ENCODE data around the gene KCTD2.

Gene KCTD2

DNA sequence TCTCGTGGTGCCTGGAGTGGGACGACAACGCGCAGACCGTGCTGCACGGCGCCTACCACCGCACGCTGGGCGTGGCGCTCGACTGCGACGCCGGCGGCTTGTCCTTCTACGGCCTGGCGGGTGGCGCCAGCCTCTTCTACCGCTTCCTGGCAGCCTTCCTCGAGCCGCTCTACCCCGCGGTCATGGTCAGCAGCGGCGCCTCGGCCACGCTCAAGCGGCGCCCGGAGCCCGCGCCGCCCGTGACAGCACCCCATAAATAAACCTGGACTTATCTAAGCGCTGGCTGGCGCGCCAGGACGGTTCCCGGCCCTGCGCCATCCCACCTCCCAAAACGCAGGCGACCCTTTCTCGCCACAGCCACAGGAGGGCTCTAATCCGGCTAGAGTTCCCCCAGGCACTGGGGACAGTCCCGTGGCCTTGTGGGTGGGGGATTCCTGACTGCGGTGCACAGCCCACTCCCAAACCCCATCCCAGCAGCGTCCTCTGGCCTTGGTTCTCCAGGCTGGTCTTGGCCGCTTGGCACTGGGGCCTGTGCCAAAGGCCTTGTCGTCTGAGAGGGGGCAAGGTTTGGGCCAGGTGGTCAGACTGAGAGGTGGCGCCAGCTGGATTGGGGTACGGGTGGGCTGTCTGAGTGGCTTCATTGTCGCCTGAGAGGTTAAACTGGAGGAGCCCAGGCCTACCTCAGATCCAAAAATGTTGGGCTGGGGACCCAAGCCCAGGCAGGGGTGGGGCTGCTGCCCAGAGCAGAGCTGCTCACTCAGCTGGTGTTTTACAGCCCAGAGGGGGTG, 30.7 kb downstream of the KCTD2 start:
- DNase-seq (ENCODE audit: low read depth), result peak; percentile 19

- DNase-seq (ENCODE audit: low read depth), result no peak
Observed at GRCh38 chr17:75078284-75079022, 31.4 kb downstream of the KCTD2 start.

- DNase-seq (ENCODE audit: low read depth), result no peak
Observed at GRCh38 chr17:75079023-75079373, 32.0 kb downstream of the KCTD2 start.

DNA sequence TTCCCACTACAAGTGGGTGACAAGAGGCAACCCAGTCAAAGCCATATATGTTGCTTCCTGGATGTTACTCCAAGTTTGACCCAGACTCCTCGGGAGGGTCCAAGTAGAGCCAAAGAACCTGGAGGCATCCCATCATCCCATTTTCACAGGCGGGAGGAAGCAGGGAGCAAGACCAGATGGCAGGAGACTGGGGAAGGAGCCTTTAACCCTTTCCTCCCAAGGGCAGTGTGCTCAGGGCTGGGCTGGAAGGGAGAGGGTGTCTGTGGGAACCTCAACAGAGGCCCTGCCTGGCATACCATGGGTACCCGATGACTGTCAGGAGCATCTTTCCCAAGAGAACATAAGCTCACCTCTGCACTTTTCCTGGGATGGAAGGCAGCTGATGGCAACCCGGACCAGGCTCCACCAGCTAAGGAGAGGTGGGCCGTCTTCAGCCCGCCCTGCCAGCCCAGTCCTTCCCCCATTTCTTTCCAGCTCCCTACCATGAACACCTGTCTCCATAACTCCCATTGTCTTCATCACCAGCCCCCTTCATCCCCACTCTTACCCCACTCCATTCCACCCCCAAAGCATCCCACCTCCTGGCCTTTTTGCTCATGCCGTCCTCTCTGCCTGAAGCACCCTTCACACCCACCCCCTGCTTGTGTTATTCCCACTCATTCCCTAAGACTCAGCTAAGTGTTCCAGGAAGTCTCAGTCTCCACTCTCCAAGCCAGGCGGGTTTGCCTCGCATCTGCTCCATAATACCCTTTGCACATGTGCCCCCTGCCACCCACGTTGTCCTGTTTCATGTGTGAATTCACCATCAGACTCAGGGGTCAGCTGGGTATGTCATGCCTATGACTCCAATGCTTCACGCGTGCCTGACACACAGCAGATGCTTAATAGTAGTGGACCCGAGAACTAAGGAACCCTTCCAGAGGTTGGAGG, 34.9 kb downstream of the KCTD2 start:
- DNase-seq (ENCODE audit: low read depth), result no peak

- no peak for DNase-seq (ENCODE audit: low read depth)
Observed at GRCh38 chr17:75082683-75083082, 35.7 kb downstream of the KCTD2 start.

DNA sequence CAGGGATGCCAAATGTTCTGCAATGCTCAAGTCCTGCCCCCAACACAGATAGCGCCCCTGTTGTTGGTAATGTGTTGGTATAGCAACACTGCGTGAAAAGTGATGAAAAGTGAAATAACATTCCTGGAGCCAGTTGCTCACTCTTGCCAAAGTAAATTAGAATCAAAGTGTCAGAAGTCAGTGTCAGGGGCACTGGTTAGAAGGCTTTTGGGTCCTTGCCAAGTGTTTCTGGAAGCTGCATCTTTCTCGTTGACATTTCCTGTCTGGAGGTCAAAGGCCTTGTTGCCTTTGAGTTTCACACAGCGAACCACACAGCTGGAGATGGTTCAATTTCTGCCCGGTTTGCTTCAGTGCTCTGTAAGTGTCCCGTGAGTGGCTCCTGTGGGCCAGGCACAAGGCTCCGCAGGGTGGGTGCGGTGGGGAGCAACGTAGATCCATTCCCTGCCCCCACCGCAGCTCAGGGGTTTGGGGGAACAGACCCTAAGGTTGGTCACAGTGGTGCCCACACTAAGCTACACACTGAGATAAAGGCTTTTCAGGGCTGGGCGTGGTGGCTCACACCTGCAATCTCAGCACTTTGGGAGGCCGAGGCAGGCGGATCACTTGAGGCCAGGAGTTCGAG, 37.1 kb downstream of the KCTD2 start:
- no peak for DNase-seq (ENCODE audit: low read depth)

DNA sequence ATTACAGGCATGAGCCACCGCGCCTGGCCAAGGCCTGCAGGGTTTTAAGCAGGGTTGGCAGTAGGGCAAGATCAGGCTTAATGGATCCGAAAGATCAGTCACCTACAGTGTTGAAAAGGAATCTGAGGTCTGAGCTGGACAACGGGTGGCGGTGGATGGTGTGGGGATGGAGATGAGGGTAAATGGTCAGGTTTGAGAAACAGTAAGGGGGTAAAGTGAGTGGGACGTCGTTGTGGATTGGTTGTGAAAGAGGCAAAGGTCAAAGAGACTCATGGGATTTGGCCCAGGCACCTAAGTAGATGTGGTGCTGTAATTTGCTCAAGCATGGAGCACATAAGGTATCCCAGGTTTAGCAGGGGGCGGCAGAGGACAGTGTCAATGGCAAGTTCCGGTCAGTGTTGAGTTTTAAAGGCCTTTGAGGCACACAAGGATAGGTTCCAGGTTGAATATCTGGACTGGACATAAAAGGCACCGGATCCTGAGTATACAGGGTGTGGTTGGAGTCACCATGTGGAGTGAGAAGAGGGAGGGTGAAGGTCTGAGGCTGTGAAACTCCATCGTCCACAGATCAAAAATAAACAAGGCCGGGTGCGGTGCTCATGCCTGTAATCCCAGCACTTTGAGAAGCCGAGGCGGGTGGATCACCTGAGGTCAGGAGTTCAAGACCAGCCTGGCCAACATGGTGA, 39.6 kb downstream of the KCTD2 start:
- no peak for DNase-seq (ENCODE audit: low read depth)

DNA sequence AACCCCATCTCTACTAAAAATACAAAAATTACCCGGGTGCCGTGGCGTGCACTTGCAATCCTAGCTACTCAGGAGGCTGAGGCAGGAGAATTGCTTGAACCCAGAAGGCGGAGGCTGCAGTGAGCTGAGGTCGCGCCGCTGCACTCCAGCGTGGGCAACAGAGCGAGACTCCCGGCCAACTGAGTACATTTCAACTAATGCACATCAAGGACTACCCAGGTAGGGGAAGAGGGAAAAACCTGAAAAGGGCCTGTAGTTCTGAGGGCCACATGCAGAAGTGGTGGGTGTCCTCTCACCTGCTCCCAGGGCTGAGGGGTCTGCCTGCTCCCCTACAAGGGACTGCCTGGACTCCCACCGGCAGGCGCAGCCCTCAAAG, 40.1 kb downstream of the KCTD2 start:
- no peak for DNase-seq (ENCODE audit: low read depth)

DNA sequence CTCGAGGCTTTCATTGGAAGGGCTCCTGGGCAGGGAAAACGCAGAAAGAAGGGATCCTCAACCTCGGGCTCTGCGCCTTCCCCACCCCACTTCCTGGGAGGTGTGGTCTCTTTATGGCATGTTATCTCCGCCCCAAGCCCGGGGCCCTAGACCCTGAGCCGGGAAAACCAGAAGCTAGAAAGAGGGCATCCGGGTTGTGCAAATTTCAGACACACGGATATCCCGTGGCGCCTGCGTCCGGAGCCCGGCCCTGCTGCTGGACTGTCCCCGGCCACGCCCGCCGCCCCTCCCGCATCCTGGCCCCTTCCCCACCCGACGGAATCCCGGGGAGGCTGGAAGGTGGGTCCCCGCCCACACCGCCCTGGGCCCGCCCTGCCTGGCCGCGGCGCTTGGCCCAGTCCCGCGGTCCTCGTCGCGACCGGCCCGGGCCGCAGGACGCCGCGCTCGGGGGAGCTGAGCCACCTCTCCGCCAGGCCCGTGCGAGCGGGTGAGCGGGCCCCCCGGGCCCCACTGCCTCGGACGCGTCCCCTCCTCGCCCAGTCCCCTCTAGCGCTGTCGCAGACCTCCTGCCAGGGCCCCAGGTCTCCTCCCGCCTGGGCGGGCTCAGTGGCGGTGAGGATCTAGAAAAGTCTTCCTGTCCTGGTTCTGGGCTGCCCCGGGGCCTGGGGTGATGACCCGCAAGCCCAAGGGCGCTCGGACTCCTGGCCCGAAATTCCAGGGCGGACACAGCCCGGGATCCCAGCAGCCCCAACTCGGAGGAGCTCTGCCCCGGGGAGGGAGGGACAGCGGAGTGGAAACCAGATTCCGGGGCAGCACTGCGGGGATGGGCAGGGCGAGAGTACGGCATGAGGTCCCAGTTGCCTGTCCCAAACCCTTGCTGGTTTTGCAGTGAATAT, 40.8 kb downstream of the KCTD2 start, which contains the start of gene SLC16A5:
TSS of gene SLC16A5 (plus strand) at position 397 of the 896 bp plus-strand sequence. CDS start 5,683 bp downstream, outside the sequence.
- no peak for DNase-seq (ENCODE audit: low read depth)

DNA sequence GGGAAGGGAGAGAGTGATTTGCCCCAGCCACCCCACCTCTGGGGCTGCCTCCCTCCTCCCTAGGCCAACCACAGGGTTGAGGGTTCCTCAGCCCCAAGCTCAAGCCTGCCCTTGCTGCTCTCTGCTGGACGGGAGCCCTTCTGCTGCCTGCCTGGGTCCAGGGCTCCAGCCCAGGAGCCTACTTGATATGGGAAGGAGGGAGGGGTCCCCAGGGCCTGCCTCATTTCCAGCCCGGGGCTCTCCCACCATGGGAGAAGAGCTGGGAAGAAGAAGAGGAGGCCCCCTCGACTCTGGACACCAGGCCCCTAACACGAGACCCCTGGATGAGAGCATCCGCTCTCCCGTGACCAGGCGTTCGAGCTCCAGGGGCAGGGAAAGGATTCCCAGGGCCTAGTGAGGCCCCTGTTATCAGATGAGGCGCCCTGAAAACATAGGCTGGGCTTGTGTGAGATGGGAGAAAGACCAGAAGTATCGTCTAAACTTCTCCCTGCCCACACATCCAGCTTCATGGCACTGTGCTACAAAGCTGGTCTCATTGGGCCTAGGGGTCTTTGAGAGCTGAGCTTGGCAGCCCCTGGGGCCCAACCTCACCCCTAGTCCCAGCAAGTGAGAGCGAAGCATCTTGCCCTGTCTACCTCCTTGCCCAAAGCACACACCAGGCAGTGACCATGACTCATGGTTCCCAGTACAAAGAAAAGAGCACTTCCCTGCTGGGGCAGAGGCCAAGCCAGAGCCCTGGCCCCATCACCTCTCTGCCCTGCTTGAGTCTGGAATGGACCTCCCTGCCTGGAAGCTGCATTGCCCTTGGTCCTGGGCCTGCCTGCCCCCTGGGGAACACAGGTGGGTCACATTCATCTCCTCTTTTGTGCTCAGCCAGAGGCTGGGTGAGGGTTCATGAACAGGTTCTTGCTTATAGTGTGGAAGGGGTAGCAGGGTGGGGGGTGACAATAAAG, 41.7 kb downstream of the KCTD2 start:
- no peak for DNase-seq (ENCODE audit: low read depth)

DNA sequence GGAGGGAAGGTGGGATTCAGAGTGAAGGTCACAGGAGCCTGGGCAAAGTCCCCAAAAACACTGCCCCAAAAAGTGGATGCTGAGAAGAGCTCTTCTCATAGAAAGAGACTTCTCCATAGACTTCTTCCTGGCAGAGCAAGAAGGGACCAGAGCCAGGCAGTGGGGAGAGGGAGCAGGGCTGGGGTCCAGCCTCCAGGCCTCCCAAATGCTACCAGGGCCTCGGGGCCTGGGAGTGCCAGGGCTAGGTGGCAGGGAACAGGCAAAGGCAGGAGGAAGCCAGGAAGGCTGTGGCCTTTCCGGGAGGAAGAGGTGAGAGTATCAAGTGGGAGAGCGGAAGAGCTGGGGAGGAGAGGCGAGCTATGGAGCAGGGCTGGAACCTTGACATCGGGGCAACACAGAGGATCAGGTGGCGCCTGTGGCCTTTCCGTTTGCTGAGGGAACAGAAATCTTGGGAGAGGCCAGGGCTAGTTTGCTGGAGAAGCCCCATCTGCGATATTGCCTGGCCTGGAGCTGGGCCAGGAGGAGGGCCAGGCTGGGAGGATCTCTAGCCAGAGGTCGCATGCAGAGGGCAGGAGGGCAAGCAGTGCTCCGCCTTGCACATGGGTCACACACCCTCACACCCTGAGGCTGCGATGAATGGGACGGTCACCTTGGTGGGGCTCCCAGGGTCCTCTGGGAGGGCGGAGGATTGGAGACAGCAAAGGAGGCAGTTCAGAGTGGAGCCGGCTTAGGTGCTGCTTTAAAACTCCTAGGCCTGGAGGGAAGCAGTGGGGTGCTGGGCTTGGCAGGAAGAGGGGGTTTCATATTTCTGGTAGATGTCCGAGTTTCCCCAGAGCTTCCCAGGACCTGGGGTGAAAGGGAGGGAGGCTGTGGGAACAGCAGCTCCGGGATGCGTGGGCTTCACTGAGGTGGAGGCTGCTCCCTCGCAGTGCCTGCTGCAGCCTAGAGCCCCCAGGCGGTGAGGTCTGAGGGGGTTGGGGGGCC, 44.1 kb downstream of the KCTD2 start:
- DNase-seq (ENCODE audit: low read depth), result no peak

DNA sequence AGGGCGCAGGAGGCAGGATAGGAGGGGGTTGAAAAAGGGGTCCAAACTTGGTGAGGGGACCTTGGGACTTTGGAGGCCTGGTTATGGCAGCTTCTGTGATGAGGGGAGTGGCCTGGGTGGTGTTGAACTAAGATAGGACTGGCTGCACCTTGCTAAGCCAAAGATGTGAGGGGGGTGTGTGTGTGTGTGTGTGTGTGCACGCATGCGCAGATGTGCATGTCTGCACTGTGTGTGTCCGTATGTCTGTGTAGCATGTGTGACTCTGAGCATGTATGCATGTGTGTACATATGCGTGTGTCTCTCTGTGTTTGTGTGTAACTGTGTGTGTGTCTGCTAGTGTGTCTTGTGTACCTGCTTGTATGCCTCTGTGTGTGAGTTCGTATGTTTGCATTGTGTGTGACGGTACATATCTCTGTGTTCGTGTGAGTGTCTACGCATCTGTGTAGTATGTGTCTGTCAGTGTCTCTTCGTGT, 44.9 kb downstream of the KCTD2 start:
- no peak for DNase-seq (ENCODE audit: low read depth)

- DNase-seq (ENCODE audit: low read depth), result no peak
Observed at GRCh38 chr17:75093548-75094158, 46.6 kb downstream of the KCTD2 start.

DNA sequence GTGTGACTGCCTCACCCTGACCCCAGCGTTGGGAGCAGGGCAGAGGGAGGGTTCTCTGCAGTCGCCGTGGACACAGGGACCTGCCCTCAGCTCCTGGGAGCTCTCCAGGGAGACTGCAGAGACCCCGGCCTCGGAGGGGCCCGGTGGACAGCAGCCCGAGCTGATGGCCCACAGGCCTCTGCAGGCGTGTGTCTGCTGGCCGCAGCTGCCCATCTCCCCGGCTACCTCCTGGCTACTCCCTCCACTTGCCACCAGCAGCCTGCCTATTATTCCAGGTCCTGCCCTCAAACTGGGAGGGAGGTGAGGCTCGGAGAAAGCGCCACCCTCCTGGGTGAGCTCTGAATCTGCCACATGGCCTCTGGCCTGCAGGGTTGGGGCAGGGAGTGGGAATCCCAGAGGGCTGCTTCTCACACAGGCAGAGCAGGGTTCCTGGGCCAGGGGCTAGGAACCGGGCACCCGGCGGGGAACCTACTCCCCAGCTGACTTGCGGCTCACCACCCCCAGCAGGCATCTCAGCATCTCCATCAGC, 47.9 kb downstream of the KCTD2 start:
- DNase-seq (ENCODE audit: low read depth), result no peak

DNA sequence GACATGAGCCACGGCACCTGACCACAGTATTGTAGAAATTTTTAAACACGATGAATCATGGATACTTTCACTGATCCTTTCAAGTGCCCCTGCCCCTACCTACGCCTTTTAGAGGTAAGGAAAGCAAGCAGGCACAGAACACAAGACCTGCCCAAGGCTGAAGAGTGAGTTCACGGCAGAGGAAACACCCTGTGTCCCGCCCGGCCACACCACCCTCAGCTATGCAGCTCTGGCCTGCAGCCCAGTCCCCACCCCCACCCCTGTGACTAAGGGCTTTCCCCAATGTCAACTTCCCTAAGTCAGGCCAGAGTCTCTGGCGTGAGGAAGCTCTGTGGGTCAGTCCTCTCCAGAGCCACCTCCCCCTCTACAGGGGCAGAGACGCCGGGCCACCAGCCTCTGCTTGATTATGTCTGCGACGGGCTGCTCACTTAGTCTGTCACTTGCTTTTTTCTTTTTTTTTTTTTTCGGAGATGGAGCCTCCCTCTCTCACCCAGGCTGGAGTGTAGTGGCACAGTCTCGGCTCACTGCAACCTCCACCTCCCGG, 49.1 kb downstream of the KCTD2 start:
- DNase-seq (ENCODE audit: low read depth), result no peak

DNA sequence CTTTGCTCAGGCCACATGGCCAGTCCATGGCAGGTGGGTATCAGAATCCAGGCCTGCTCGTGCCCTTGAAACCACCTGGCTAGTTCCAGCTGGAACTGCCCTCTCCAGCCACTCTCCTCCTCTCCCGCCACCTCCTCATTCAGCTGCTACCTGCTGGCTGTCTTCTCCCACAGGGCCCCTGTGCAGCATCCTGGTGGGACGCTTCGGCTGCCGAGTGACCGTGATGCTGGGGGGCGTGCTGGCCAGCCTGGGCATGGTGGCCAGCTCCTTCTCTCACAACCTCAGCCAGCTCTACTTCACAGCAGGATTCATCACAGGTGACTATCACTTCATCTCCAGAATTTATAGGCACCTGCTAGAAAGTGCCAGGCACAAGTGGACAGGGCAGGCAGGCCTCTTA, 50.8 kb downstream of the KCTD2 start:
- DNase-seq (ENCODE audit: low read depth), result no peak

DNA sequence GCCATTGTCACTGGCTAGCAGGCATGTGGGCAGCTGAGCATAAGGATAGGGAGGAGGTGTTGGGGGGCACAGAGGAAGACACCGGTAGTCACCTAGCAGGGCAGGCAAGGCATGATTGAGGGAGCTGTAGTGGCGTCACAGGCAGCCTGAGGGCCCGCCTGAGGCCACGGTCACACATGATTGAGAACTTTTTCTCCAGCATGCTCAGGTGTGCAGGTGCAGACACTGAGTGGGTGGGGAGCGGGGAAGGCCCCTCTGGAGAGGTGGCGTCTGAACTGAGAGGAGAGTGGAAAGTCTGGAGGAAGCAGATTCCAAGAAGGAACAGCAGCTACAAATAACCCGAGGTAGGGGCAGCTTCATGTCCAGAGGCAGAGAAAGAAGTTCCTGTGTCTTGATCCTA, 51.8 kb downstream of the KCTD2 start:
- DNase-seq (ENCODE audit: low read depth), result no peak

Measured in activated gamma-delta T cell treated with anti-CD3 and anti-CD28 coated beads, Interleukin-2, amount 50 U/mL, for 16 hours (primary cell).